AG04450 (cell line): ENCODE results near the gene SLC13A3. TPM values are rescaled to one million over a fixed set of nuclear protein-coding genes. Genes with fewer than 3 reads are reported as not detected.
A peak's percentile ranks its signal among the peaks of the same experiment; 100 is the strongest.
"Not testable (repeated sequence)": the region's sequence is repeated elsewhere in the genome, so short reads cannot be mapped to it uniquely, and the experiment has no call there.

ENCODE experiments used
- CTCF ChIA-PET: fragments of 300-600, 350-600 bp; formaldehyde crosslinking; extraction: SDS; loops from one replicate; lab custom pipeline; 2022; ENCODE audit warnings: antibody characterized with exemption, inconsistent platforms; lab: Charles Lee
- POLR2A ChIA-PET: fragments of 350-600 bp; formaldehyde crosslinking; extraction: SDS; loops from one replicate; lab custom pipeline; 2021; ENCODE audit warnings: antibody characterized with exemption, inconsistent platforms; lab: Yijun Ruan, JAX
- DNase-seq: peaks from one replicate; pipeline ENCODE4 v3.0.0-alpha.2; 2011; ENCODE audit warnings: low read depth, low spot score
- H3K27ac ChIP-seq: one replicate; pipeline ENCODE4 v1.5.1; 2012; ENCODE audit warnings: low read depth, low read length, control low read depth
- H3K27me3 ChIP-seq: one replicate; pipeline ENCODE4 v1.6.0; 2012; ENCODE audit warnings: low read length; ENCODE audit not compliant: control insufficient read depth, insufficient read depth
- H3K4me3 ChIP-seq: 2 replicates; pipeline ENCODE4 v1.5.1; 2011; ENCODE audit warnings: mild to moderate bottlenecking, low read depth, low read length, control low read depth
- H3K9me3 ChIP-seq: 2 replicates; pipeline ENCODE4 v1.5.1; 2012; ENCODE audit warnings: low read length; ENCODE audit not compliant: control insufficient read depth, insufficient read depth
- CTCF ChIP-seq: IDR thresholded peaks from 2 replicates; pipeline ENCODE4 v1.5.1; 2011; ENCODE audit warnings: low read depth, low read length, control low read depth, inconsistent platforms
- polyA plus RNA-seq: library from polyadenylated mRNA; depleted of rRNA; stranded (reverse); fragments of >200 nt; gene quantifications from 2 replicates; pipeline ENCODE4 v1.2.3, GENCODE V29; 2011

SLC13A3 gene
- polyA plus RNA-seq, 1 experiment = 2.4 TPM

GRCh38 chr20:46681032-46681854 lies 30.0 kb upstream of the SLC13A3 start:
- Histone ChIP-seq H3K9me3 (no peaks in the 10 kb centered on the region), H3K27ac (no peak overlapping the region), H3K27me3 (no peaks in the 10 kb centered on the region), H3K4me3 (no peak overlapping the region)
- DNase-seq = no peak
- CTCF ChIA-PET = interaction anchor here (0.6 to 5.2 kb wide), 10 partner anchors 9 to 169 kb away, joined by 3 to 43 read pairs (median 4); no protein-coding TSS in a partner anchor
- POLR2A ChIA-PET = no interaction called here
- peak; percentile 85 for TF ChIP-seq CTCF

GRCh38 chr20:46680684-46681031 lies 29.4 kb upstream of the SLC13A3 start:
- ChIA-PET POLR2A (interaction anchor here (0.7 kb wide), 1 partner anchor 9 kb away, joined by 4 read pairs; the partner anchor contains the start of gene TP53RK), CTCF (interaction anchor here (0.6 to 5.2 kb wide), 13 partner anchors 10 to 168 kb away, joined by 3 to 43 read pairs (median 3); no protein-coding TSS in a partner anchor)
- no peak for DNase-seq

GRCh38 chr20:46678516-46678915 lies 27.3 kb upstream of the SLC13A3 start:
- no peak for TF ChIP-seq CTCF
- DNase-seq = no peak
- Histone ChIP-seq H3K27me3 (no peaks in the 10 kb centered on the region), H3K4me3 (no peak overlapping the region), H3K9me3 (no peaks in the 10 kb centered on the region), H3K27ac (no peak overlapping the region)
- CTCF ChIA-PET = interaction anchor here (1.1 kb wide), 1 partner anchor 10 kb away, joined by 4 read pairs; no protein-coding TSS in a partner anchor
- POLR2A ChIA-PET = no interaction called here

More at GRCh38 chr20:46680684-46681031, 29.4 kb upstream of the SLC13A3 start:
- no peak for TF ChIP-seq CTCF
- Histone ChIP-seq H3K27me3 (no peaks in the 10 kb centered on the region), H3K4me3 (no peak overlapping the region), H3K27ac (no peak overlapping the region), H3K9me3 (no peaks in the 10 kb centered on the region)

GRCh38 chr20:46677608-46678007 lies 26.3 kb upstream of the SLC13A3 start:
- CTCF ChIA-PET = no interaction called here
- no peak for TF ChIP-seq CTCF
- Histone ChIP-seq H3K27ac (no peak overlapping the region), H3K27me3 (no peaks in the 10 kb centered on the region), H3K4me3 (no peak overlapping the region), H3K9me3 (no peaks in the 10 kb centered on the region; the same call in 1 of the 2 replicates)
- no peak for DNase-seq
- POLR2A ChIA-PET = no interaction called here

GRCh38 chr20:46676649-46677316 lies 25.5 kb upstream of the SLC13A3 start:
- POLR2A ChIA-PET = interaction anchor here (0.6 kb wide), 1 partner anchor 335 kb away, joined by 3 read pairs; no protein-coding TSS in a partner anchor
- H3K4me3 ChIP-seq, H3K9me3 ChIP-seq, H3K27me3 ChIP-seq, CTCF ChIA-PET, H3K27ac ChIP-seq, DNase-seq: not testable (repeated sequence)
